ENCODE data around the gene ZBED5.
A peak's percentile ranks its signal among the peaks of the same experiment; 100 is the strongest.

ZBED5 gene

GRCh38 chr11:10878408-10879214, 20.8 kb upstream of the ZBED5 start:
- peak; percentile 68 for DNase-seq

- peak; percentile 87 for DNase-seq
Observed at GRCh38 chr11:10876158-10876557, 18.3 kb upstream of the ZBED5 start.

DNA sequence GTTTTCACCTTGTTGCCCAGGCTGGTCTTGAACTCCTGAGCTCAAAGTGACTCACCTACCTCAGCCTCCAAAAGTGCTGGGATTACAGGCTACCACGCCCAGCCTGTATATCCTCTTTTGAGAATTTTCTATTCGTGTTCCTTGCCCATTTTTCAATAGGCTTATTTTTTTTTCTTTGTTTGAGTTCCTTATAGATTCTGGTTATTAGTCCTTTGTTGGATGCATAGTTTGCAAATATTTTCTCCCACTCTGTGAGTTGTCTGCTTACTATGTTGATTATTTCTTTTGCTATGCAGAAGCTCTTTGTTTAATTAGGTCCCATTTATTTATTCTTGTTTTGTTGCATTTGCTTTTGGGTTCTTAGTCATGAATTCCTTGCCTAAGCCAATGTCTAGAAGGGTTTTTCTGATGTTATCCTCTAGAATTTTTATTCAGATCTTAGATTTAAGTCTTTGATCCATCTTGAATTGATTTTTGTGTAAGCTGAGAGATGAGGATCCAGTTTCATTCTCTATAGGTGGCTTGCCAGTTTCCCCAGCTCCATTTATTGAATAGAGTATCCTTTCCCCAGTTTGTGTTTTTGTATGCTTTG, 17.7 kb upstream of the ZBED5 start:
- peak; percentile 38 for DNase-seq

DNA sequence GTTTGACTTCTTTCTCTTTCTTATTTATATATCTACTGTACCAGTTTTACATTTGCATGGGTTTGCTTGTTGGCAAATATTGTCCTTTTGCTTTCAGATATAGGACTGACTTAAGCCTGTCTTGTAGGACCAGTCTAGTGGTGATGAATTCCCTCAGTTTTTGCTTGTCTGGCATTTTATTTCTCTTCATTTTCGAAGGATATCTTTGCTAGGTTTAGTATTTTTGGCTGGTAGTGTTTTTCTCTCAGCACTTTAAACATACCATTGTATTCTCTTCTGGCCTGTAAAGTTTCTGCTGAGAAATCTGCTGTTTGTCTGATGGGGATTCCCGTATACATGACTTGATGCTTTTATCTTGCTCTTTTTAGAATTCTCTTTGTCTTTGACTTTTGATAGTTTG, 14.2 kb upstream of the ZBED5 start:
- DNase-seq: no peak

- no peak for DNase-seq
Observed at GRCh38 chr11:10868352-10868751, 10.5 kb upstream of the ZBED5 start.

GRCh38 chr11:10866893-10867331, 9.1 kb upstream of the ZBED5 start:
- peak; percentile 75 for DNase-seq

GRCh38 chr11:10865837-10866270, 8.0 kb upstream of the ZBED5 start:
- no peak for DNase-seq

GRCh38 chr11:10864688-10865087, 6.8 kb upstream of the ZBED5 start:
- DNase-seq: no peak

DNA sequence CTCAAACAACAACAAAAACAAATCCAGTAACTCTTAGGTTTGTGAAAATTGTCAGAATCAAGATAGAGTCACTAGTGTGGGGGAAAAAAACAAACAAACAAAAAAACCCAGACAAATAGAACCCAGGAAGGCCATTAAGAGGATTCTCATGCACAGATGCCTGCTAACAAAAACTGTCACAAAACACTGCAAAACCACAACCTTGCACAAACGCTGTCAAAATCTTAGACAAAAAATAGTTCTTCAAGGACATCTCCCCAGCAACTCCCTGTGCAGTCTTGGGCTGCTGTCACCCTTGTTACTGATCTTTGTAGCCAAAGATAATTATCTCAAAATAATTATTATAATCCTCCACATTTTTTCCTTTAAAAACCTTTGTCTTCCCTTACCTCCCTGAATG, 4.6 kb upstream of the ZBED5 start:
- DNase-seq: no peak

GRCh38 chr11:10861799-10862198, 3.9 kb upstream of the ZBED5 start:
- DNase-seq: no peak

DNA sequence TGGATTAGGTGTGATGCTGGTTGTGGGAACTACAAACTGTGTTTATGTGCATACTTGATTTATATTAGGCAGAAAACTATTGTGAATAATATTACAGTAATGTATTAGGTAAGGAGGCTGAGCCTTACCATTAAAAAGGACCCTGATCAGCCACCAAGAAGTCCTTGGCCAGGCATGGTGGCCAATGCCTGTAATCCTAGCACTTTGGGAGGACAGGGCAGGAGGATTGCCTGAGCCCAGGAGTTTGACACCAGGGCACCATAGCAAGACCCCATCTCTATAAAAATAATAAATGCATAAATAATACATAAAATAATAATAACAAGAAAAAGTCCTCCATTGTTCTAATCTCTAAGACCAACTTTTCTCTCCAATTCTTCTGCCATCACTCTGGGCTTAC, 3.2 kb upstream of the ZBED5 start:
- no peak for DNase-seq

DNA sequence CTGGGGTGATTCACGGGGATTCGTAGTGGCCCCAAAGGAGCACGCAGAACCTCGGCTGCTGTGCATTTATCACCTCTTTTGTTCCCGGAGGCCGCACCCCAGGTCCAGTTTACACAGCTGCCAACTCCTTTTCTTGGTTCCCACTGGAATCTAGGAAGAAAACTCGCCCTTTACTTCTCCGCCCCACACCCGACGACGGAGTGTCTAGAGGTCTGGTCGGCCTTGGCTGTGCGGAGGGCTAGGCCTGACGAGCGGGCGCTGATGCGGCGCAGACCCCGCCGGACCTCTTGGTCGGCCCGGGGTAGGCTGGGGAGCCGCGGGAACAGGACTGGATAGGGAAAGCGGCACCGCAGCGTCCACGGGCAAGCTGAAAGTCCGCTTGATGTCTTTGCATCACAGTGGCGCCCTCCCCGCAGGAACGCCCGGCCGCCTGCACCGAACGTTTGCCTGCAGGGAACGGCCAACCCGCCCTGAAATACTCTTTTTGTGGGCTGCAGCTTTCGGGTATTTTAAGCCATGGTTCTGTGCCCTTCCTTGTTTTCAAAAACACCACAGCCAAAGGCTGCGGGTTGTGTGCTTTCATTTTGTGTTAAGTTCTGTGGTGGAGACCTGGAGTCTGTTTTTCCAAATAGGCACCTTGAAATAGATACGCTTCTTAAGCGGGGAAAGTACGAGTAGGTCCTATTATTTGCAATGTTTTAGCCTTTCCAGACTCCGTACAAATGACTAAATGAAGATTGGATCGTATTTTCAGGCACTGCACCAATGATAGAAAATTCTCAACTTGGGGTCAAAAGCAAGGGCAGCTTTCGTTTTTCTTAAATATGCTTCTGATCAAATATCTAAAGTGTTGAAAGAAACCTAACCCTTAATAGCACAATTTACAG, 829 bp upstream of the ZBED5 start:
- peak; percentile 67 for DNase-seq

GRCh38 chr11:10857459-10857708, 469 bp downstream of the ZBED5 start:
- DNase-seq: no peak

DNA sequence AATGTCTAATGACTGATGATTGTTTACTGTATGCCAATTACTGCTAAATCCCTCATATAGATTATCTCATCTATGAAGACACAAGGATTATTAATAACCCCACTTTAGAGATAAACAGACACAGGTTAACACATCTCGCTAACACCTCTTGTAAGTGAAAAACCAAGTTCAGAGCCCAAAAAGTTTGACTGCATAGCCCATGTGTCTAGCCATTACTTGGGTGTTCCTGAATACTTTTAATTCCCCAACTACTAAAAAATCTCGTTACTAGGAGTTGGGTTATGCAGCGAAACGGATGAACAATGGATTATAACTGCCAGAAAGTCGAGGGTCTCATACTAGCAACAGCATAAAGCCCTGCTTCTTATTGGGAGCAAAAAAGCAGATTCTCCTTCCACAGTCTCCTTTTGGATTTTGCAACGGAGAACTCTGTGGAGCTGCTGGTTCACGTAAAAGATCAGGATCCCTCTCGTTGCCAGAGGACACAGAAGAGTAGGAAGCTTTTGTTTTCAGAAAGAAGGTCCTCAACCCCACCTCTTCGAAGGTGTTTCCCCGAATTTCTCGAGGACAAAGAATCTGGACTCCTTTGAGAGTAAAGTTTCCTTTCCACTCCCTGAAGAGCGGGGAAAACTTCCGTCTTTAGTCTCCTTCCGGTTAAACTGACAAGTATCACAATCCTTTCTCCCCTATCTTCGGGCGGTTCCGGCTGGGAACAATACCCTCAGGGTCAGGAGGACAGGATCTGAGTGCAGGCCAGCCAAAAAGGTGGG, 979 bp downstream of the ZBED5 start:
- peak; percentile 64 for DNase-seq

- DNase-seq: no peak
Observed at GRCh38 chr11:10855295-10855694, 2.6 kb downstream of the ZBED5 start.

- DNase-seq: no peak
Observed at GRCh38 chr11:10847960-10848860, 9.6 kb downstream of the ZBED5 start.

DNA sequence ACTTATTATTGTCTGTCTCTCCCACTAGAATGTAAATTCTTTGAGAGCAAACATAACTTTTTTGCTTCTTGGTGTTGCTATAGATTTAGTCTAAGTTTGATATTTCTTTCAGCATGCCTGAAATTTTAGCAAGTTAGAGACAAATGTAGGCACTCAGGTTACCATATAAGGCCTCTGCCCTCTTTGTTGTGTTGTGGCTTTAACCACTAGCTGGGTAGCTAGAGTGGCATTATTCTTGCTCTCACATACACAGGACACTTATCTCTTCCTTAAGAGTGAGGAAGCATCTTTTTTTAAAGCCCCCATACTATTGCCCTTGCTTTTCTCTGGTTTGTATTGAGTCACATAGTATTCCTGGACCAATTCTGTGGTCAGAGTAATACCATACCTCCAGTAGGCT, 11.2 kb downstream of the ZBED5 start:
- DNase-seq: no peak

GRCh38 chr11:10845589-10845988, 12.3 kb downstream of the ZBED5 start:
- no peak for DNase-seq

- peak; percentile 61 for DNase-seq
Observed at GRCh38 chr11:10844796-10845195, 13.1 kb downstream of the ZBED5 start.

DNA sequence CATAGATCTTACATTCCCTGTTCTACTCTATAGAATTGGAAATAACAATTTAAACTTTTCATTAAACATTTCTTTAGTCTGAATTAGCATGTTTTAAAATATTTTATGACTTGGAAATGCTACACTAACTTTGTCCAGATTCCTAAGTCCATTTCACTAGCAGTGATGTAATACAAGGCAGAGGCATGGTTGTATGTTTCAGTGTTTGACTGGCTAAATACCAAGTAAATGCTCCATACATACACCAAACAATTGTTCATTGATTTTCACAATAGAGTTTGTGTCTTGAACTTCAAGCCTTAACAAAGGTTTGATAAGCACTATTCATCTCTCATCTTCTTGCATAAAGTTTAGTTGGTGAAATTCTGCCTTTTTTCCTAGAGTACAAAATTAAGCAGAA, 13.5 kb downstream of the ZBED5 start:
- peak; percentile 36 for DNase-seq

- no peak for DNase-seq
Observed at GRCh38 chr11:10838881-10839280, 19.0 kb downstream of the ZBED5 start.

DNA sequence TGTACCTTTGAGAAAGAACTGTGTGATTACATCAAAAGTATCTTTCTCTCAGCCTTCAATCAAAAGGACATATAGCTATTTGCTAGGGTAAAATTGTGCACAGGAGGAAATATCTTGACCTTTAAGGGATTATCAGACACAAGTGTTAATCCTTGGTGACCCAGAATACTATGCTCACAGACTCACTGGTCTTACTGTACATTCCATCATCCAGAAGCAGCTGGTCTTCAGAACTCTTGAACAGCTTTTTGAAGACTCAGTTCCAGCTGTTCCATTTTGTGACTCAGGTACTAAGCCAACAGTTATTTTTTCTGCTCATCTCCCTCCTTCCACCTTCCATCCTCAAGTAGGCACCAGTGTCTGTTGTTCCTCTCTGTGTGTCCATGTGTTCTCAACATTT, 19.8 kb downstream of the ZBED5 start:
- DNase-seq: no peak

Data from fibroblast of skin of back (primary cell).